IPS DF 6.9 (cell line): ENCODE results near the gene LRFN4.

Experiments
- DNase-seq: peaks from one replicate; pipeline ENCODE4 v3.0.0-alpha.2; 2013; ENCODE audit warnings: low read depth, low spot score
- H3K27ac ChIP-seq: one replicate; pipeline ENCODE4 v1.5.1; 2013; ENCODE audit warnings: low read length, control low read depth
- H3K27me3 ChIP-seq: 2 replicates; pipeline ENCODE4 v1.6.1; 2013; ENCODE audit warnings: mild to moderate bottlenecking, low read length; ENCODE audit not compliant: control insufficient read depth, insufficient read depth
- H3K36me3 ChIP-seq: 2 replicates; pipeline ENCODE4 v1.6.1; 2013; ENCODE audit warnings: low read length; ENCODE audit not compliant: control insufficient read depth, insufficient read depth
- H3K4me1 ChIP-seq: 2 replicates; pipeline ENCODE4 v1.6.1; 2013; ENCODE audit warnings: low read length; ENCODE audit not compliant: control insufficient read depth, insufficient read depth
- H3K4me3 ChIP-seq: 2 replicates; pipeline ENCODE4 v1.5.1; 2013; ENCODE audit warnings: mild to moderate bottlenecking, low read length
- H3K9me3 ChIP-seq: 2 replicates; pipeline ENCODE4 v1.6.1; 2013; ENCODE audit warnings: low read length, inconsistent platforms; ENCODE audit not compliant: control insufficient read depth, insufficient read depth
- WGBS: extraction: QIAGEN DNeasy Blood & Tissue Kit; methylation state at CpG from one replicate; pipeline ENCODE4 v1.1.7; 2013; ENCODE audit warnings: mixed read lengths, missing lambda C conversion rate; ENCODE audit not compliant: insufficient read length, insufficient coverage; 5-methylcytosine and 5-hydroxymethylcytosine counted together

LRFN4 gene

GRCh38 chr11:66834539-66834845 lies 22.4 kb upstream of the LRFN4 start:
- Histone ChIP-seq H3K4me1 (no peaks in the 10 kb centered on the region), H3K36me3 (peaks cover 2% of the 10 kb centered on the region; the same call in 1 of the 2 replicates), H3K27me3 (no peaks in the 10 kb centered on the region), H3K4me3 (no peak overlapping the region), H3K9me3 (no peaks in the 10 kb centered on the region), H3K27ac (no peak overlapping the region)
- no CpG with 5 or more reads among the region's 4 CpGs for WGBS
- DNase-seq: no peak

GRCh38 chr11:66834943-66835342 lies 21.9 kb upstream of the LRFN4 start:
- DNase-seq: no peak
- no peaks in the 10 kb centered on the region for H3K27me3 ChIP-seq
- WGBS: no CpG with 5 or more reads among the region's 5 CpGs
- H3K4me1 ChIP-seq: no peaks in the 10 kb centered on the region
- peaks cover 2% of the 10 kb centered on the region; the same call in 1 of the 2 replicates for H3K36me3 ChIP-seq
- no peak overlapping the region for H3K27ac ChIP-seq
- no peak overlapping the region for H3K4me3 ChIP-seq
- H3K9me3 ChIP-seq: no peaks in the 10 kb centered on the region

- no peak for DNase-seq
- Histone ChIP-seq H3K36me3 (peaks cover 2% of the 10 kb centered on the region; the same call in 1 of the 2 replicates), H3K27me3 (no peaks in the 10 kb centered on the region), H3K4me3 (no peak overlapping the region), H3K4me1 (no peaks in the 10 kb centered on the region), H3K9me3 (no peaks in the 10 kb centered on the region), H3K27ac (no peak overlapping the region)
- WGBS: no CpG with 5 or more reads among the region's 12 CpGs
These were observed 21.0 kb upstream of the LRFN4 start for GRCh38 chr11:66835768-66836405.

GRCh38 chr11:66840317-66841091 lies 16.4 kb upstream of the LRFN4 start:
- Histone ChIP-seq H3K4me1 (peaks cover 5% of the 10 kb centered on the region; the same call in 1 of the 2 replicates), H3K36me3 (peaks cover 10% of the 10 kb centered on the region), H3K27me3 (no peaks in the 10 kb centered on the region), H3K27ac (no peak overlapping the region), H3K4me3 (no peak overlapping the region), H3K9me3 (no peaks in the 10 kb centered on the region)
- no CpG with 5 or more reads among the region's 4 CpGs for WGBS
- DNase-seq: no peak

- Histone ChIP-seq H3K9me3 (no peaks in the 10 kb centered on the region), H3K36me3 (peaks cover 19% of the 10 kb centered on the region), H3K27ac (no peak overlapping the region), H3K27me3 (no peaks in the 10 kb centered on the region), H3K4me1 (peaks cover 5% of the 10 kb centered on the region; the same call in 1 of the 2 replicates), H3K4me3 (peak overlapping the region; percentile 99; the same call in 1 of the 2 replicates)
- WGBS: no CpG with 5 or more reads among the region's 7 CpGs
- DNase-seq: no peak
These were observed 15.0 kb upstream of the LRFN4 start for GRCh38 chr11:66841861-66842260.

- no CpG with 5 or more reads among the region's 11 CpGs for WGBS
- no peaks in the 10 kb centered on the region for H3K9me3 ChIP-seq
These were observed 14.4 kb upstream of the LRFN4 start for GRCh38 chr11:66842501-66842895.

GRCh38 chr11:66842896-66843775 lies 13.7 kb upstream of the LRFN4 start, which contains the start of gene RCE1:
RCE1 (plus strand) TSS chr11:66843441; CDS start chr11:66843456, 15 bp downstream.
- Histone ChIP-seq H3K36me3 (peaks cover 17% of the 10 kb centered on the region), H3K27ac (no peak within 1 kb of the TSS)
- no CpG with 5 or more reads among the region's 98 CpGs for WGBS

More at GRCh38 chr11:66842501-66842895, 14.4 kb upstream of the LRFN4 start:
- H3K4me3 ChIP-seq: peak overlapping the region; percentile 99; the same call in 1 of the 2 replicates
- no peaks in the 10 kb centered on the region for H3K27me3 ChIP-seq
- DNase-seq: no peak
- peaks cover 5% of the 10 kb centered on the region; the same call in 1 of the 2 replicates for H3K4me1 ChIP-seq
- H3K27ac ChIP-seq: no peak overlapping the region
- peaks cover 19% of the 10 kb centered on the region for H3K36me3 ChIP-seq

GRCh38 chr11:66843776-66844495 lies 12.9 kb upstream of the LRFN4 start:
- H3K36me3 ChIP-seq: peaks cover 20% of the 10 kb centered on the region
- peaks cover 5% of the 10 kb centered on the region; the same call in 1 of the 2 replicates for H3K4me1 ChIP-seq
- WGBS: no CpG with 5 or more reads among the region's 16 CpGs
- H3K4me3 ChIP-seq: peak overlapping the region; percentile 99
- H3K27me3 ChIP-seq: no peaks in the 10 kb centered on the region
- no peak for DNase-seq
- no peaks in the 10 kb centered on the region for H3K9me3 ChIP-seq
- H3K27ac ChIP-seq: no peak overlapping the region

More at GRCh38 chr11:66842896-66843775, 13.7 kb upstream of the LRFN4 start, which contains the start of gene RCE1:
- DNase-seq: no peak
- Histone ChIP-seq H3K4me1 (peaks cover 5% of the 10 kb centered on the region; the same call in 1 of the 2 replicates), H3K27me3 (no peaks in the 10 kb centered on the region), H3K4me3 (peak within 1 kb of the TSS; percentile 99), H3K9me3 (no peaks in the 10 kb centered on the region)

GRCh38 chr11:66844496-66845142 lies 12.2 kb upstream of the LRFN4 start:
- WGBS: no CpG with 5 or more reads among the region's 12 CpGs
- Histone ChIP-seq H3K9me3 (no peaks in the 10 kb centered on the region), H3K4me1 (peaks cover 5% of the 10 kb centered on the region; the same call in 1 of the 2 replicates), H3K27ac (no peak overlapping the region), H3K27me3 (no peaks in the 10 kb centered on the region), H3K4me3 (no peak overlapping the region), H3K36me3 (peaks cover 20% of the 10 kb centered on the region)
- no peak for DNase-seq
